T-helper 2 cell treated with Interferon-gamma antibody and Interleukin-4, amounts not matched to agents 5 μg/mL and 100 μg/mL, for 36 hours (primary cell): ENCODE results near the gene TCHH.
"Not testable (repeated sequence)": the region's sequence is repeated elsewhere in the genome, so short reads cannot be mapped to it uniquely, and the experiment has no call there.

Experiments
- DNase-seq: peaks from one replicate; pipeline ENCODE4 v3.0.0; 2021; ENCODE audit warnings: low spot score
- H3K27ac Mint-ChIP-seq: one replicate; pipeline ENCODE4 v1.8.0; 2021; ENCODE audit warnings: mild to moderate bottlenecking, mixed read lengths
- H3K27me3 Mint-ChIP-seq: one replicate; pipeline ENCODE4 v1.8.0; 2021; ENCODE audit warnings: low read depth, mixed read lengths
- H3K36me3 Mint-ChIP-seq: one replicate; pipeline ENCODE4 v1.8.0; 2021; ENCODE audit warnings: low read depth, mixed read lengths
- H3K4me1 Mint-ChIP-seq: one replicate; pipeline ENCODE4 v1.8.0; 2021; ENCODE audit warnings: low read depth, mixed read lengths
- H3K4me3 Mint-ChIP-seq: one replicate; pipeline ENCODE4 v1.8.0; 2022; ENCODE audit warnings: mild to moderate bottlenecking, moderate library complexity, mixed read lengths
- H3K9me3 Mint-ChIP-seq: one replicate; pipeline ENCODE4 v1.8.0; 2021; ENCODE audit warnings: mixed read lengths

TCHH gene

GRCh38 chr1:152107984-152108881 lies 7.0 kb downstream of the TCHH start:
- Mint-ChIP-seq H3K9me3 (no peaks in the 10 kb centered on the region), H3K36me3 (peaks cover 6% of the 10 kb centered on the region), H3K4me1 (peaks cover 7% of the 10 kb centered on the region), H3K27me3 (peaks cover 20% of the 10 kb centered on the region), H3K27ac (peak overlapping the region; percentile 50), H3K4me3 (no peak overlapping the region)
- no peak for DNase-seq

- Mint-ChIP-seq H3K27me3 (peaks cover 26% of the 10 kb centered on the region), H3K9me3 (no peaks in the 10 kb centered on the region), H3K4me1 (peaks cover 7% of the 10 kb centered on the region), H3K27ac (peak overlapping the region; percentile 16), H3K4me3 (no peak overlapping the region), H3K36me3 (peaks cover 6% of the 10 kb centered on the region)
- no peak for DNase-seq
Measured at GRCh38 chr1:152107031-152107983, 7.9 kb downstream of the TCHH start.

DNA sequence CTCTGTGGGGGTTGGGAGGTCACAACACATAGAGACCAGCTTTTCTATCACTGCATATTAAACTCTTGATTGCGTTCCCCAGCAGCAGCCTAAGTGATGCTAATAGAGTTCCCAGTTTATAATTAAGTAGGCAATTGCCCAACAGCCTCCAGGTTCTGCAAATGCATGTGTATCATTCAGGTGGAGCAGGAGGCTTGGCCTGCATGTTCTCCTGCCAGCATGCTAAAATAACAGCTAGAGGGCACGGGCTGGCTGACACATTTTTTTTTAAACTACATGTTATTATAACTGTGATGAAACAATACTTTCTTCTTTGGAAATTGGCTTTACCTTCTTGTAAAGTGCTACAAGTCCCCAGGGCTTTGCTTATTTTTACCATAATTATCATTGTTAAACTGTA lies 10.4 kb downstream of the TCHH start:
- H3K27me3 Mint-ChIP-seq = peaks cover 39% of the 10 kb centered on the region
- H3K36me3 Mint-ChIP-seq = peaks cover 6% of the 10 kb centered on the region
- H3K4me3 Mint-ChIP-seq = no peak overlapping the region
- no peak overlapping the region for H3K27ac Mint-ChIP-seq
- no peak for DNase-seq
- H3K9me3 Mint-ChIP-seq = no peaks in the 10 kb centered on the region
- H3K4me1 Mint-ChIP-seq = peaks cover 7% of the 10 kb centered on the region

DNA sequence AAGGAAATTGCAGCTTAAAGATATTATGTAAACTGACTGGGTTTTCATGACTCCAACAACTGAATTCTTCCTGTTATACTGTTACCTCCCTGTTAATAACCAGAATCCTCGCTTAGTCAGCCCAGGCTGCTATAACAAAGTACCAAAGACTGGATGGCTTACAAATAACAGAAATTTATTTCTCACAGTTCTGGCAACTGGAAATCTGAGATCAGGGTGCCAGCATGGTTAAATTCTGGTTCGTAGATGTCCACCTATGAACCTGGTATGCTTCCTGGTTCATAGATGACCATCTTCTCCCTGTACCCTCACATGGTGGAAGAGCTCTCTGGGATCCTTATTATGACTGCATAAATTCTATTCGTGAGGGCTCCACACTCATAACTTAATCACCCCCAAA lies 18.3 kb downstream of the TCHH start:
- Mint-ChIP-seq H3K27me3 (peaks cover 58% of the 10 kb centered on the region), H3K4me1 (no peaks in the 10 kb centered on the region), H3K4me3 (no peak overlapping the region), H3K9me3 (no peaks in the 10 kb centered on the region), H3K27ac (no peak overlapping the region), H3K36me3 (no peaks in the 10 kb centered on the region)
- DNase-seq = no peak

GRCh38 chr1:152089014-152089674 lies 26.1 kb downstream of the TCHH start, which contains the start of gene TCHHL1:
TSS of gene TCHHL1 (minus strand) at chr1:152089064. CDS start at chr1:152088143, 921 bp downstream.
- Mint-ChIP-seq H3K36me3 (no peaks in the 10 kb centered on the region), H3K27ac (no peak within 1 kb of the TSS), H3K4me1 (no peaks in the 10 kb centered on the region), H3K9me3 (no peaks in the 10 kb centered on the region), H3K4me3 (no peak within 1 kb of the TSS), H3K27me3 (peaks cover 40% of the 10 kb centered on the region)
- no peak for DNase-seq

GRCh38 chr1:152086760-152087159 lies 28.5 kb downstream of the TCHH start:
- Mint-ChIP-seq H3K27ac (no peak overlapping the region), H3K4me1 (no peaks in the 10 kb centered on the region), H3K27me3 (peaks cover 33% of the 10 kb centered on the region), H3K4me3 (no peak overlapping the region), H3K36me3 (no peaks in the 10 kb centered on the region), H3K9me3 (no peaks in the 10 kb centered on the region)
- DNase-seq = no peak

GRCh38 chr1:152084853-152085252 lies 30.4 kb downstream of the TCHH start:
- no peak for DNase-seq
- peaks cover 21% of the 10 kb centered on the region for H3K27me3 Mint-ChIP-seq

DNA sequence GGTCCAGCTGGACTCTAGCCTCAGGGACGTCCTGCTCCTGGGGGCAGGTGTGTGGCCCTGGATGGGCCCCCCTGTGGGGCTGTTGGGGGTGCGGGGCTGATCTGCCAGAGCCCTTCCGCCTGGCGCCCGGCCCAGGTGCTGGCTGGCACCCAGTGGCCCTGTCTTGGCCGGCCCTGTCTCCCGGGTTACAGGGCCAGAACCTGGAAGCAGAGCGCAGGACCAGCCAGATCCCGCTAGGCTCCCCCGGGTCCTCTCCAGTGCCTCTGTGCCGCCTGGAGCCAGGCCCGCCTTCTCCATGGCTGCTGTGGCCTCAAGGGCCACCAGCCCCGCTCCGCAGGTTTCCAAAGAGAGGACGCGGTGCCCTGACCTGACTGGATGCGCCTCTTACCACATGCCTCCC lies 34.2 kb downstream of the TCHH start:
- H3K36me3 Mint-ChIP-seq, H3K4me1 Mint-ChIP-seq, DNase-seq, H3K27ac Mint-ChIP-seq, H3K4me3 Mint-ChIP-seq, H3K9me3 Mint-ChIP-seq: not testable (repeated sequence)
- peaks cover 13% of the 10 kb centered on the region for H3K27me3 Mint-ChIP-seq

More at GRCh38 chr1:152084853-152085252, 30.4 kb downstream of the TCHH start:
- Mint-ChIP-seq H3K36me3 (no peaks in the 10 kb centered on the region), H3K9me3 (no peaks in the 10 kb centered on the region), H3K4me3 (no peak overlapping the region), H3K27ac (no peak overlapping the region), H3K4me1 (no peaks in the 10 kb centered on the region)

- not testable (repeated sequence) for DNase-seq, H3K9me3 Mint-ChIP-seq, H3K36me3 Mint-ChIP-seq, H3K4me3 Mint-ChIP-seq, H3K27ac Mint-ChIP-seq, H3K4me1 Mint-ChIP-seq
- H3K27me3 Mint-ChIP-seq = peaks cover 13% of the 10 kb centered on the region
Measured at GRCh38 chr1:152080494-152080893, 34.8 kb downstream of the TCHH start.

DNA sequence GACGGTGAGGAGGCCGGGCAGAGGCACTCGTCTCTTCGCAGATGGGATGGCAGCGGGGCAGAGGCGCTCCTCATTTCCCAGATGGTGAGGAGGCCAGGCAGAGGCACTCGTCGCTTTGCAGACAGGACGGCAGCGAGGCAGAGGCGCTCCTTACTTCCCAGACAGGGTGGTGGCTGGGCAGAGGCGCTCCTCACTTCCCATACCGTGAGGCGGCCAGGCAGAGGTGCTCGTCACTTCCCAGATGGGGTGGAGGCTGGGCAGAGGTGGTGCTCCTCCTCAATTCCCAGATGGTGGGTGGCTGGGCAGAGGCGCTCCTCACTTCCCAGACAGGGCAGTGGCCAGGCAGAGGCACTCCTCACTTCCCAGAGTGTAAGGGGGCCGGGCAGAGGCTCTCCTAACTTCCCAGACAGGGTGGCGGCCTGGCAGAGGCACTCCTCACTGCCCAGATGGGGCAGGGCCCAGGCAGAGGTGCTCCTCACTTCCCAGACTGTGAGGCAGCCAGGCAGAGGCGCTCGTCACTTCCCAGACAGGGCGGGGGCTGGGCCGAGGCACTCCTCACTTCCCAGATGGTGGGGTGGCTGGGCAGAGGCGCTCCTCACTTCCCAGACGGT lies 36.3 kb downstream of the TCHH start:
- no peak overlapping the region for H3K27ac Mint-ChIP-seq
- H3K36me3 Mint-ChIP-seq = no peaks in the 10 kb centered on the region
- H3K27me3 Mint-ChIP-seq = peaks cover 21% of the 10 kb centered on the region
- DNase-seq = no peak
- H3K9me3 Mint-ChIP-seq = no peaks in the 10 kb centered on the region
- H3K4me1 Mint-ChIP-seq = no peaks in the 10 kb centered on the region
- H3K4me3 Mint-ChIP-seq = no peak overlapping the region

- Mint-ChIP-seq H3K27me3 (peaks cover 42% of the 10 kb centered on the region), H3K4me1 (no peaks in the 10 kb centered on the region), H3K27ac (no peak overlapping the region), H3K9me3 (no peaks in the 10 kb centered on the region), H3K4me3 (no peak overlapping the region), H3K36me3 (no peaks in the 10 kb centered on the region)
- DNase-seq = no peak
Measured at GRCh38 chr1:152072311-152072710, 42.9 kb downstream of the TCHH start.

DNA sequence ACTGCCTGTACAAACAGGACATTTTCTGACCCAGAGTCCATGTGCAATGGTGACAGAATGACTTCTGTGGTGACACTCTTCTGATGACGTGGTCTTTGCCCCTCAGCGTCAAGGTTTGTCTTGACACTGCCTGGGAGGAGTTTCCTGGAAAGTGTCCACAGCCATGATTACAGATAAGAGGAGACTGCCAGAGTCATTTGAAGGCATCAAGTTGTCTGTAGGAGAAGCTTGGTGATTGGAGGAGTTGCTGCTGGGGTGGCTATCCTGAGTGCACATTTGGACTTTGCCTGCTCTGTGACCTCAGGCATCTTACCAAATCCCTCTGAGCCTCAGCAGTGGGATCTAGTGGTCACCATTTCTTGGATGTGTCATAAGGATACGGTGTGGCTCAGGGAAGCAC lies 44.1 kb downstream of the TCHH start:
- H3K4me1 Mint-ChIP-seq = no peaks in the 10 kb centered on the region
- DNase-seq = no peak
- no peaks in the 10 kb centered on the region for H3K9me3 Mint-ChIP-seq
- H3K36me3 Mint-ChIP-seq = no peaks in the 10 kb centered on the region
- peaks cover 45% of the 10 kb centered on the region for H3K27me3 Mint-ChIP-seq
- H3K4me3 Mint-ChIP-seq = no peak overlapping the region
- H3K27ac Mint-ChIP-seq = no peak overlapping the region

- Mint-ChIP-seq H3K27me3 (peaks cover 40% of the 10 kb centered on the region), H3K27ac (no peak overlapping the region), H3K4me1 (no peaks in the 10 kb centered on the region), H3K9me3 (no peaks in the 10 kb centered on the region), H3K4me3 (no peak overlapping the region), H3K36me3 (no peaks in the 10 kb centered on the region)
- no peak for DNase-seq
Measured at GRCh38 chr1:152067929-152068328, 47.3 kb downstream of the TCHH start.
